CD4-positive, alpha-beta T cell treated with Interleukin-17A for 1 hour (primary cell): ENCODE results near the gene NCOA1.
"Not testable (repeated sequence)": the region's sequence is repeated elsewhere in the genome, so short reads cannot be mapped to it uniquely, and the experiment has no call there.

ENCODE experiments used
- DNase-seq: peaks from one replicate; pipeline ENCODE4 v3.0.0-alpha.2; 2020

The NCOA1 gene

GRCh38 chr2:24490690-24491541, at the start of gene NCOA1:
NCOA1 (plus strand) TSS chr2:24491254; CDS start chr2:24658678, 167,424 bp downstream.
- DNase-seq, result peak; percentile 92

DNA sequence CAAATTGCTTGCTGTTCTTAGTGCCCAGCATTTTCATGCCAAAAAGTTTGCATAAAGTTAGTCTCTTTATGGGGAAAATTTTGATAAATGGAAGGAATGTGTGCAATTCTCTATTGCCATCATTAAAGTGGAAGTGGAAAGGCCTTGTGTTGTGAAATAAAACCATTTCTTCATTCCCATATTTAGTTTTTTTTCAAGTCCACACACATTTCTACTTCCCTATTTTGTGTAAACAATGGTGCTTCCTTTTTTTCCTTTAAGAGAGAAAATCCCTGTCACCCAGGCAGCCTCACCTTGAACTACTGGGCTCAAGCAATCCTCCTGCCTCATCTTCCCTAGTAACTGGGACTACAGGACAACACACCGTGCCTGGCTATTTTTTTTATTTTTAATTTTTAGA, 42.3 kb upstream of the NCOA1 start:
- DNase-seq, result no peak

DNA sequence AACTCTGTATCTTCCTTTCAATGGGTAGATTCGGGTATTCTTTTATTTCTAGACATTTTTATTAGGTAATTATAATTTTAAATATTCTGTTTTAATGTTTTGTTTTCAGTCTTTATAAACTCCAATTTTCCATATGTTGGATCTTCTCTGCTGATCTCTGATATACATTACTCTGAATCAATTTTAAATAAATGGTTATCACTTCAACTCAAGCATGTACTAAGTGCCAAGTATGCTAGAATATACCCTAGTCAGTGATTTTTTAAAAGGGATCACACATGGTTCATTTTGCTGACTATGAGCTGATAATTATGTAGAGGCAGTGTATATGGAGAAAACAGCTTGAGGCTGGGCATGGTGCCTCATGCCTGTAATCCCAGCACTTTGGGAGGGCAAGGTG, 41.7 kb upstream of the NCOA1 start:
- no peak for DNase-seq

DNA sequence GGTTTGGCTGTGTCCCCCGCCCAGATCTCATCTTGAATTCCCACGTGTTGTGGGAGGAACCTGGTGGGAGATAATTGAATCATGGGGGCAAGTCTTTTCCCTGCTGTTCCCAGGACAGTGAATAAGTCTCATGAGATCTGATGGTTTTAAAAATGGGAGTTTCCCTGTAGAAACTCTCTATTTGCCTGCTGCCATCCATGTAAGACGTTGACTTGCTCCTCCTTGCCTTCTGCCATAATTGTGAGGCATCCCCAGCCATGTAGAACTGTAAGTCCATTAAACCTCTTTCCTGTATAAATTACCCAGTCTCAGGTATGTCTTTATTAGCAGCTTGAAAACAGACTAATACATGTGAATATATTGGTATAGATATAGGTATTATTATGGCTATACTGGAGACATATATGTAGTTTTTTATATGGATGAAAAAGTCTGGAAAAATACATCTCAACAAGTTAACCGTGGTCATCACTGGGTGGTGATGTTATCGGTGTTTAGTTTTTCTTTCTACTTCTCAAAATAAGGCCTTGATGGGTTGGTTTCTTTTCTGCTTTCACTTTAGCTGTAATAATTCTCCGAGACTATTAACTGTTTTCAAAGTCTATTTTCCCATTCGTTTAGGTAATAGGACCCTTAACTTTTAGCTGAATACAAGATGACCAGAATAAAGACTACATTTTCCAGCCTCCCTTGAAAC, 39.1 kb upstream of the NCOA1 start:
- no peak for DNase-seq

DNA sequence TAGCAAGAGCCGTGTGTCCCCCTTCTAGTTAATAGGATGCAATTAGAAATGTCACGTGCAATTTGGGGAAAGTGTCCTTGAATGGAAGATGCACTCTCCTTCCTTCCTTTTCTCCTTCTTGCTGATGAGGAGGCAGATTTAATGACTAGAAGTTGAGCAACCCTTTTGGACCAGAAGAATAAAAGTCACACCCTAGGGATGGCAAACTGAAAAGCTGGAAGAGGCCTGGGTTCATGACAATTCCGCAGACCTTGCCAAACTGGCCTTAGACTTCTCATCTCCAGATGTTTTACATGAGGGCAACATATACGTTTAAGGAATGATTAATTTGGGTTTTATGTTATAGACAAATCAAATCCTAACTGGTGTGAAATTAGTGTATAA, 38.6 kb upstream of the NCOA1 start:
- no peak for DNase-seq

- no peak for DNase-seq
These were observed 37.5 kb upstream of the NCOA1 start for GRCh38 chr2:24453379-24454073.

- DNase-seq, result no peak
These were observed 36.8 kb upstream of the NCOA1 start for GRCh38 chr2:24454294-24454693.

DNA sequence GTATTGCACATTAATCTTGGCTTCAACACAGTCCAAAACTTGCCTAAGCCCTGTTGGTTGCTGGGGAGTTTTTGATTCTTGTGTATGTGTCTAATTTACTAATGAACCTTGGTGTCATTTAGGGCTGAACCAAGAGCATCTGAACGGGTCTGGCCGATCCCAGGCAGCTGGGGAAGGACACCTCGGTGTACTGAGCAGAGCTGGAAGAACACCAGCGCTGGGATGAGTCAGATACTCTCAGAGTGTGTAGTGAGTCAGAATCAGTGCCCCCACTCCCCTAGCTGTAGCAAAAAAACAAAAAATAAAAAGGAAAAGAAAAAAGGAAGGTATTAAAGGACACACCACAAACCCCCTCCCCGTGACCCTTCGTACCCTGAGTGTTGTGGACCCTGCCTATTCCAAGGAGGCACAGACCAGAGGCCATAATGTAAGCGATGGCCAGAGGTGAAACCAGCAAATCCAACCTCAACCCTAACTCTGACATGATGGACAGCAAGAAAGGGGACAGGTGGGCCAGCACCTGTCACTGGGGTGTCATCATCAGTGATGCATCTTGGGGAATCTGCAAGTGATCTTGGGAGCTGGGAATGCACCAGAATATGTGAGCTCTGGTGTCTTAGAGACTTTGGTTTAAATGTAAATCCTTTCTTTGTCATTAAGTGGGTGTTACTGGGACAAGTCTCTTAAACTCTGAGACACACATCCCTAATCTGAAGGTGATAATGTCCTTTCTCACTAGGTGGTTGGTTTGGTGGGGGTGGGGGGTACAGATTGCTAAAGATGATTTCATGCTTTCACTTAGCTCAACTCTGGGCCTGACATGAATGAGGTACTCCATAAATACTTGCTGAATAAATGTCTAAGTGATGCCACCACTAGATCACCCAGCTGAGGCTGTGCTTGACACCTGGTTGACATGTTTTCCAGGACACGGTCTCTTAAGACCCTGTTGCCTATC, 34.2 kb upstream of the NCOA1 start:
- DNase-seq, result no peak

DNA sequence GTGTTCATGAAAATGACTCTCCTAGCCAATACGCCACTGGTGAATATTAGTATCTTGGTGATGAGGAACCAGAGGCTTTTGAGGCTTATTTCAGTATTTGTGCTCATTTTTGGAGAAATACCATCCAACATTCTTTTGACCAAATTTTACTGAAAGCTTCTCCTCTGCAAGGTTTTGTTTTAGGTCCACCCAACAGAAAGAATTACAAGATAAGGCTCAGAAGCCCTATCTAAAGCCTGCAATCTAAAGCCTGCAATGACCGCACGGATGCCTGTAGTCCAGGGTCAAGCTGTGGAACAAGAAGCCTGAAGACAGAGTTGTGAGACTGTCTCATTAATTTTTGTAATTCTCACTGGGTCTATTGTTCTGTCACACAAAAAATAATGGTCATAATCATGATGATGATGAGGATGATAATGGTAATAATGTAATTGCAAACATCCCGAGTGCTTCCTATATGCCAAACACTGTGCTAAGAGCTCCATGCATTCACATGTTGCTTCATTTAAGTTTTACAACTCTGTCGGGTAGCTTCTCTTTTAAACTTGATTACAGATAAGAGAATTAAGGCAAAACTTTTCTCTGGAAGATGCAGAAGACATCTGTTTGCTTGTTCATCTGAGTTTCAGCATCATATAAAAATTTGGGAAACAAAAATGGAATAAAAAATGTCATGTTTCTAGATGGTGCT, 33.2 kb upstream of the NCOA1 start:
- no peak for DNase-seq

DNA sequence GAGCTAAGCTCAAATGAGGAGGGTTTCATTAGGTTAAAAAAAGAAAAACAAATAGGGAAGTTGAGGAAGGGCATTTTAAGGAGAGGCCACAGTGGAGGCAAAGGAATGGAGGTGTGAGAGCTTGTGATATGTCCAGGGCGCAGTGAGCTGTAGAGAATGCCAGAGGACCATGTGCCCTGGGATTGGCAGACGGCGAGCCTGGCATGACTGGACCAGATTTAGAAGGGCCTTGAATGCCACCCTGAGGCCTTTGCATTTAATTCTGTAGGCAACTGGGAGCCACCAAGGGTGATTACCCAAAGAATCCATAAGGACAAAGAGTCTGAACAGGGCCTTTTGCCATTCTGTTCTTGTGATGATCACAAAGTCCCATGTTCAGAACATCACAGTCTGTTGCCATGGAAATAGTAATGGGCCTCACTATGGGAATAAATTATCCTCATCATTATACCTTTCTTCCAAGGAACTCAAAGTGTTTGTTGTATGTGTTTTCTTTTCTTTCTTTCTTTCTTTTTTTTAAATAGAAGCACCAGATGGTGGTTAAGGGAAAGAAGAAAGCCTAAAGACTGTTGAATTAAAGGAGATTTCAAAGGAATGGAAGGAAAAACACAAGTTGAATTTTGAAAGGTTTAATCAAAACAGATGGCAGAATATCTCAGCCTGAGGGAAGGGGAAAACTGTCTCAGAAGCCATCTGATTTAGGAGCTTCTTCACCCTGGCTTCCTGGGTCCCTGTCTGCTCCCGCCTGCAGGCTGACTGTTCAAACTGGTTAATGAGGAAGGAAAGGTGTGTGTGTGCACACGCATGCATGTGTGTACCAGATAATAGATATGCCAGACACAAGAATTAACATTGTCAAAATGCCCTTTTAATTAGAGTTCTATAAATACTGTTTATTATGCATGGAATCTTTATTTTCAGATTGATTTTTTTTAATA, 31.6 kb upstream of the NCOA1 start:
- no peak for DNase-seq

GRCh38 chr2:24461685-24462084, 29.4 kb upstream of the NCOA1 start:
- no peak for DNase-seq

- DNase-seq, result no peak
These were observed 27.8 kb upstream of the NCOA1 start for GRCh38 chr2:24463271-24463670.

- no peak for DNase-seq
These were observed 23.9 kb upstream of the NCOA1 start for GRCh38 chr2:24466871-24467870.

GRCh38 chr2:24468453-24468852, 22.6 kb upstream of the NCOA1 start:
- not testable (repeated sequence) for DNase-seq

DNA sequence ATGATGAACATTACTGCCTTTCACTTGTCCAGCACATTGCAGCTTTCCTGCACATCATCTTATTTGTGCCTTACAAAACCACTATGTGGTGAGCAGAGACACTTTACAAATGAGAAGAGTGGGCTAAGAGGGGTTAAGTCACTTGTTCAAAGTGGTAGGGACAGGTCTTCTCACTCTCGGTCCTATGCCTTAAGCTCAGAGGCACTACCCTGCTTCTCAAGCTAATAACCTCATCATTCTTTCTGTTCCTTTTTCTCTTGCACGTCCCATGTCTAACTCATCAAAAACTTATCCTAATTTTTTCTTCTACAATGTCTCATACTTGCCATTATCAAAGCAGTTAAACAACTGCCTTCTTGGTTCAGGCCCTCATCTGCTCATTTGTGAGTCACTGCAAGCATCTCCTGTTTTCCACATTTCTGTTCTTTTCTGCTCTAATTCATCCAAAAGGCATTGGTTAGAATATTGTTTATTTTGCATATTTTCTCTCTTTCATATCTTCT, 21.9 kb upstream of the NCOA1 start:
- DNase-seq, result no peak

DNA sequence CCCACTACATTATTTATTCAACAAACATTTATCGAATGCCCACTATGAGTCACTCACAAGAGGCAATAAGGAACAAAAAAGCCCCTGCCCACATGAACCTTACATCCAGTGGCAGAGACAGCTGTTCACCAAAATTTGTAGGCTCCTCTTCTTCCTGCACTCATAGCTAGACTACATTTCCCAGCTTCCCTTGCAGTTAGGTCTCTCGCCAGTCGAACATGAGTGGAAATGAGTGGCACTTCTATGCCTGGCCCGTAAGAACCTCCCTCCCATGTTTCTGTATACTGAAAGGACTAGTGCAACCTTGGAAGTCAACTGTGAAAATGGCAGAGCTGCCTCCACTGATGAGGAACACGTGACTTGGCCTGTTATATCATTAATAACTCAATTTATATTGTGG, 19.4 kb upstream of the NCOA1 start:
- peak; percentile 32 for DNase-seq

DNA sequence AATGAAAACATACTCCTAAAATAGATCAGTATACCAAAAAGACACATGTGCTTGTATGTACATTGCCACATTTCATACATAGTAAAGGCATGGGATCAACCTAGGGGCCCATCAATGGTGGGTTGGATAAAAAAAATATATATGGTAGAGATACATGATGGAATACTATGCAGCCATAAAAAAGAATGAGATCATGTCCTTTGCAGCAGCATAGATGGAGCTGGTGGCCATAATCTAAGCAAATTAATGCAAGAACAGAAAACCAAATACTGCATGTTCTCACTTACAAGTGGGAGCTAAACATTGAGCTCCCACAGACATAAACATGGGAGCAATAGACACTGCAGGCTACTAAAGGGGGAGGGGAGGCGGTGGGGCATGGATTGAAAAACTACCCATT, 18.6 kb upstream of the NCOA1 start:
- no peak for DNase-seq

GRCh38 chr2:24473626-24474025, 17.4 kb upstream of the NCOA1 start:
- DNase-seq, result no peak

DNA sequence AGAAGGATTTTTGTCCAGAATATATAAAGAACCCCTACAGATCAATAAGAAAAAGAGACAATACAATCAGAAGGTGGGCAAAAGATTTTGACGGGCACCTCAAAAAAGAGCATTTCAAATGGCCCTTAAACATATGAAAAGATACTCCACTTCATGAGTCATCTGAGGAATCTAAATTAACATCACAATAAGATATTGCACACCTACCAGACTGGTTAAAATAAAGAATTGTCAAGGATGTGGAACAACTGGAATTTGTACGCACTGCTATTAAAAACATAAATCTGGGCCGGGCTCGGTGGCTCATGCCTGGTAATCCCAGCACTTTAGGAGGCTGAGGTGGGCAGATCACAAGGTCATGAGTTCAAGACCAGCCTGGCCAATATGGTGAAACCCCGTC, 17.0 kb upstream of the NCOA1 start:
- no peak for DNase-seq
